Liver (tissue), 9 donors: Measurements from ENCODE around the gene MAPK6. TPM values are rescaled to one million over a fixed set of nuclear protein-coding genes. Genes with fewer than 3 reads are reported as not detected.

Source experiments
- DNase-seq: peaks from one replicate; pipeline ENCODE4 v3.0.0-alpha.2; 2017; ENCODE audit warnings: low spot score
- H3K27ac ChIP-seq, 2 donors: one replicate each; pipeline ENCODE4 v1.7.0; 2013; ENCODE audit warnings: inconsistent platforms in 2 of 2, low read length in 2 of 2, control low read depth in 1 of 2, low read depth in 1 of 2, mild to moderate bottlenecking in 1 of 2
- H3K27me3 ChIP-seq, 4 donors: one replicate each; pipeline versions ENCODE4 v1.6.1 to v1.7.0; 2013; ENCODE audit warnings: low read length in 3 of 4, inconsistent platforms in 1 of 4, mild to moderate bottlenecking in 1 of 4, moderate library complexity in 1 of 4; ENCODE audit not compliant: control insufficient read depth in 4 of 4, insufficient read depth in 4 of 4
- H3K36me3 ChIP-seq, 4 donors: one replicate each; pipeline versions ENCODE4 v1.6.1 to v1.7.0; 2013; ENCODE audit warnings: low read length in 3 of 4, mild to moderate bottlenecking in 3 of 4, low read depth in 1 of 4, moderate library complexity in 1 of 4; ENCODE audit not compliant: control insufficient read depth in 4 of 4, insufficient read depth in 3 of 4
- H3K4me1 ChIP-seq, 4 donors: one replicate each; pipeline versions ENCODE4 v1.6.1 to v1.7.0; 2013; ENCODE audit warnings: low read length in 3 of 4, mild to moderate bottlenecking in 3 of 4, moderate library complexity in 1 of 4; ENCODE audit not compliant: control insufficient read depth in 4 of 4, insufficient read depth in 4 of 4
- H3K4me3 ChIP-seq, 3 donors: one replicate each; pipeline versions ENCODE4 v1.6.1 to v1.7.0; 2013; ENCODE audit warnings: low read length in 3 of 3, control low read depth in 1 of 3, low read depth in 1 of 3, mild to moderate bottlenecking in 1 of 3
- H3K9ac ChIP-seq, 2 donors: one replicate each; pipeline ENCODE4 v1.7.0; 2013; ENCODE audit warnings: low read length in 2 of 2, mild to moderate bottlenecking in 2 of 2, moderate library complexity in 2 of 2, control low read depth in 1 of 2, low read depth in 1 of 2
- H3K9me3 ChIP-seq, 4 donors: one replicate each; pipeline versions ENCODE4 v1.6.1 to v1.7.0; 2013; ENCODE audit warnings: low read length in 3 of 4; ENCODE audit not compliant: control insufficient read depth in 4 of 4
- ATF3 ChIP-seq: IDR thresholded peaks from 2 replicates; pipeline ENCODE4 v1.6.1; 2016; ENCODE audit warnings: antibody characterized with exemption
- CTCF ChIP-seq: fragments of 150-350 bp; IDR thresholded peaks from 2 replicates; pipeline ENCODE4 v1.5.1; 2017; ENCODE audit warnings: improper control_type of control experiment, low read depth, low read length; ENCODE audit not compliant: missing input control
- EGR1 ChIP-seq, 2 donors: IDR thresholded peaks; 2 replicates each; pipeline ENCODE4 v1.6.1; 2016 to 2018; ENCODE audit warnings: antibody characterized with exemption in 2 of 2, low read depth in 2 of 2
- FOXA1 ChIP-seq: IDR thresholded peaks from 2 replicates; pipeline ENCODE4 v1.6.1; 2016; ENCODE audit warnings: antibody characterized with exemption
- FOXA2 ChIP-seq: IDR thresholded peaks from 2 replicates; pipeline ENCODE4 v1.6.1; 2016; ENCODE audit warnings: antibody characterized with exemption
- GABPA ChIP-seq, 2 donors: IDR thresholded peaks in 1 of 2; conservative IDR thresholded peaks in 1 of 2; 2 replicates each; pipeline ENCODE4 v1.6.1; 2016; ENCODE audit warnings: antibody characterized with exemption in 2 of 2, mild to moderate bottlenecking in 1 of 2, moderate library complexity in 1 of 2
- HNF4A ChIP-seq, 2 donors: conservative IDR thresholded peaks; 2 replicates each; pipeline ENCODE4 v1.6.1; 2016; ENCODE audit warnings: antibody characterized with exemption in 2 of 2, mild to moderate bottlenecking in 2 of 2
- HNF4G ChIP-seq: IDR thresholded peaks from 2 replicates; pipeline ENCODE4 v1.6.1; 2016; ENCODE audit warnings: antibody characterized with exemption
- JUND ChIP-seq, 2 donors: IDR thresholded peaks; 2 replicates each; pipeline ENCODE4 v1.6.1; 2016; ENCODE audit warnings: antibody characterized with exemption in 2 of 2
- NR2F2 ChIP-seq: IDR thresholded peaks from 2 replicates; pipeline ENCODE4 v1.6.1; 2016; ENCODE audit warnings: antibody characterized with exemption
- RAD21 ChIP-seq, 2 donors: IDR thresholded peaks; 2 replicates each; pipeline ENCODE4 v1.6.1; 2016; ENCODE audit warnings: antibody characterized with exemption in 2 of 2, mild to moderate bottlenecking in 2 of 2
- SP1 ChIP-seq: IDR thresholded peaks from 2 replicates; pipeline ENCODE4 v1.6.1; 2018; ENCODE audit warnings: antibody characterized with exemption, mild to moderate bottlenecking
- TAF1 ChIP-seq: conservative IDR thresholded peaks from 2 replicates; pipeline ENCODE4 v1.6.1; 2016; ENCODE audit warnings: antibody characterized with exemption, mild to moderate bottlenecking
- YY1 ChIP-seq: IDR thresholded peaks from 2 replicates; pipeline ENCODE4 v1.6.1; 2016; ENCODE audit warnings: antibody characterized with exemption, mild to moderate bottlenecking
- WGBS: extraction: QIAGEN DNeasy Blood & Tissue Kit; methylation state at CpG from one replicate; pipeline ENCODE4 v1.1.7; 2013; 5-methylcytosine and 5-hydroxymethylcytosine counted together
- polyA plus RNA-seq, 2 donors: library from polyadenylated mRNA; stranded (reverse) in 1 of 2; unstranded in 1 of 2; fragments of 200-250 nt in 1 of 2; fragments of >200 nt in 1 of 2; fragmentation: Nextera tagmentation in 1 of 2; extraction: Ambion mirVana in 1 of 2; gene quantifications; one replicate each; pipeline versions ENCODE4 v1.2.1 to v1.2.3, GENCODE V29; 2013 to 2015
- total RNA-seq, 2 donors: library from RNA; depleted of rRNA; stranded (reverse); fragments of >200 nt; gene quantifications; one replicate each; pipeline ENCODE4 v1.2.3, GENCODE V29; 2014
- TF ChIP-seq, protein P1 (sequence below): IDR thresholded peaks from 2 replicates; pipeline ENCODE4 v1.6.1; 2016; ENCODE audit warnings: antibody characterized with exemption
- TF ChIP-seq, protein P2 (sequence below): IDR thresholded peaks from 2 replicates; pipeline ENCODE4 v1.6.1; 2016; ENCODE audit warnings: antibody characterized with exemption
- TF ChIP-seq, protein P3 (sequence below): IDR thresholded peaks from 2 replicates; pipeline ENCODE4 v1.6.1; 2016; ENCODE audit warnings: antibody characterized with exemption, mild to moderate bottlenecking
- donor health status: healthy.
- donor health status: healthy.
- donor health status: healthy.
- donor health status: healthy.
- donor health status: healthy.

MAPK6 gene
- total and polyA plus RNA-seq, 4 donors: 9.7 to 47.8 (median 32.1) TPM

DNA sequence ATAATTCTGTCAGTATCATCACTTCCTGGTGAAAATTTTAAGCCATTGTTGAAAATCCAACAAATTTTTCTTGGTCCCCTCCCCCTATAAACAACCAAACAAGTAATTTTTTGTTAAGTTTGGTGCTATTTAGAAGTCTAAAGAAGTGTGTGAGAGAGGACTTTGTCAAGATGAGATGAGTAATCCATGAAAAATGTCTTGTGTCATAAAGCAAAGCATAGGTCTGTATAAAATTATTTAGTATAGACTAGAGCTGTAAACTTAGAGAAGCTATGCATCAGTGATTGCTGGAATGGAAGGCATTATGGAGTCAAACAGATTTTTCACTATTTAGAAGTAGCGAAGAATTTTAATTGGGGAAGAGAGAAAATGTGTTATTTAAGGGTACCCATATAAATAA, 31.4 kb downstream of the MAPK6 start:
- Histone ChIP-seq H3K36me3 (peaks cover 0 to 16% (median 7%) of the 10 kb centered on the region in 4 donors), H3K9ac (no peak overlapping the region), H3K9me3 (no peaks in the 10 kb centered on the region), H3K27me3 (no peaks in the 10 kb centered on the region), H3K27ac (no peak overlapping the region), H3K4me1 (peaks cover 4 to 8% (median 6%) of the 10 kb centered on the region in 4 donors), H3K4me3 (no peak overlapping the region)
- TF ChIP-seq, protein P1, sequence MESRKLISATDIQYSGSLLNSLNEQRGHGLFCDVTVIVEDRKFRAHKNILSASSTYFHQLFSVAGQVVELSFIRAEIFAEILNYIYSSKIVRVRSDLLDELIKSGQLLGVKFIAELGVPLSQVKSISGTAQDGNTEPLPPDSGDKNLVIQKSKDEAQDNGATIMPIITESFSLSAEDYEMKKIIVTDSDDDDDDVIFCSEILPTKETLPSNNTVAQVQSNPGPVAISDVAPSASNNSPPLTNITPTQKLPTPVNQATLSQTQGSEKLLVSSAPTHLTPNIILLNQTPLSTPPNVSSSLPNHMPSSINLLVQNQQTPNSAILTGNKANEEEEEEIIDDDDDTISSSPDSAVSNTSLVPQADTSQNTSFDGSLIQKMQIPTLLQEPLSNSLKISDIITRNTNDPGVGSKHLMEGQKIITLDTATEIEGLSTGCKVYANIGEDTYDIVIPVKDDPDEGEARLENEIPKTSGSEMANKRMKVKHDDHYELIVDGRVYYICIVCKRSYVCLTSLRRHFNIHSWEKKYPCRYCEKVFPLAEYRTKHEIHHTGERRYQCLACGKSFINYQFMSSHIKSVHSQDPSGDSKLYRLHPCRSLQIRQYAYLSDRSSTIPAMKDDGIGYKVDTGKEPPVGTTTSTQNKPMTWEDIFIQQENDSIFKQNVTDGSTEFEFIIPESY: no peak
- TF ChIP-seq, protein P2, sequence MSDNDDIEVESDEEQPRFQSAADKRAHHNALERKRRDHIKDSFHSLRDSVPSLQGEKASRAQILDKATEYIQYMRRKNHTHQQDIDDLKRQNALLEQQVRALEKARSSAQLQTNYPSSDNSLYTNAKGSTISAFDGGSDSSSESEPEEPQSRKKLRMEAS: no peak
- TF ChIP-seq FOXA1: no peak
- TF ChIP-seq CTCF: no peak
- no peak for TF ChIP-seq NR2F2
- no peak for TF ChIP-seq RAD21 (IDR thresholded peaks at IDR 0.05)
- TF ChIP-seq ATF3: no peak
- no peak for TF ChIP-seq HNF4A (conservative IDR thresholded peaks at IDR 0.05)
- TF ChIP-seq JUND (IDR thresholded peaks at IDR 0.05): no peak
- TF ChIP-seq EGR1 (IDR thresholded peaks at IDR 0.05; ENCODE audit: low read depth in 2 of 2): no peak
- TF ChIP-seq SP1: no peak
- no peak for TF ChIP-seq TAF1
- no peak for TF ChIP-seq YY1
- TF ChIP-seq GABPA (IDR thresholded peaks at IDR 0.05 in 1 of 2, conservative IDR thresholded peaks at IDR 0.05 in 1 of 2): no peak
- no peak for TF ChIP-seq HNF4G
- TF ChIP-seq, protein P3, sequence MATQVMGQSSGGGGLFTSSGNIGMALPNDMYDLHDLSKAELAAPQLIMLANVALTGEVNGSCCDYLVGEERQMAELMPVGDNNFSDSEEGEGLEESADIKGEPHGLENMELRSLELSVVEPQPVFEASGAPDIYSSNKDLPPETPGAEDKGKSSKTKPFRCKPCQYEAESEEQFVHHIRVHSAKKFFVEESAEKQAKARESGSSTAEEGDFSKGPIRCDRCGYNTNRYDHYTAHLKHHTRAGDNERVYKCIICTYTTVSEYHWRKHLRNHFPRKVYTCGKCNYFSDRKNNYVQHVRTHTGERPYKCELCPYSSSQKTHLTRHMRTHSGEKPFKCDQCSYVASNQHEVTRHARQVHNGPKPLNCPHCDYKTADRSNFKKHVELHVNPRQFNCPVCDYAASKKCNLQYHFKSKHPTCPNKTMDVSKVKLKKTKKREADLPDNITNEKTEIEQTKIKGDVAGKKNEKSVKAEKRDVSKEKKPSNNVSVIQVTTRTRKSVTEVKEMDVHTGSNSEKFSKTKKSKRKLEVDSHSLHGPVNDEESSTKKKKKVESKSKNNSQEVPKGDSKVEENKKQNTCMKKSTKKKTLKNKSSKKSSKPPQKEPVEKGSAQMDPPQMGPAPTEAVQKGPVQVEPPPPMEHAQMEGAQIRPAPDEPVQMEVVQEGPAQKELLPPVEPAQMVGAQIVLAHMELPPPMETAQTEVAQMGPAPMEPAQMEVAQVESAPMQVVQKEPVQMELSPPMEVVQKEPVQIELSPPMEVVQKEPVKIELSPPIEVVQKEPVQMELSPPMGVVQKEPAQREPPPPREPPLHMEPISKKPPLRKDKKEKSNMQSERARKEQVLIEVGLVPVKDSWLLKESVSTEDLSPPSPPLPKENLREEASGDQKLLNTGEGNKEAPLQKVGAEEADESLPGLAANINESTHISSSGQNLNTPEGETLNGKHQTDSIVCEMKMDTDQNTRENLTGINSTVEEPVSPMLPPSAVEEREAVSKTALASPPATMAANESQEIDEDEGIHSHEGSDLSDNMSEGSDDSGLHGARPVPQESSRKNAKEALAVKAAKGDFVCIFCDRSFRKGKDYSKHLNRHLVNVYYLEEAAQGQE: no peak
- TF ChIP-seq FOXA2: no peak
- 99% methylated on average over 1 of the region's 1 CpG for WGBS
- DNase-seq: no peak
